ENCODE data around the gene HNRNPA3.
"Not testable (repeated sequence)": the region's sequence is repeated elsewhere in the genome, so short reads cannot be mapped to it uniquely, and the experiment has no call there.

HNRNPA3 gene

DNA sequence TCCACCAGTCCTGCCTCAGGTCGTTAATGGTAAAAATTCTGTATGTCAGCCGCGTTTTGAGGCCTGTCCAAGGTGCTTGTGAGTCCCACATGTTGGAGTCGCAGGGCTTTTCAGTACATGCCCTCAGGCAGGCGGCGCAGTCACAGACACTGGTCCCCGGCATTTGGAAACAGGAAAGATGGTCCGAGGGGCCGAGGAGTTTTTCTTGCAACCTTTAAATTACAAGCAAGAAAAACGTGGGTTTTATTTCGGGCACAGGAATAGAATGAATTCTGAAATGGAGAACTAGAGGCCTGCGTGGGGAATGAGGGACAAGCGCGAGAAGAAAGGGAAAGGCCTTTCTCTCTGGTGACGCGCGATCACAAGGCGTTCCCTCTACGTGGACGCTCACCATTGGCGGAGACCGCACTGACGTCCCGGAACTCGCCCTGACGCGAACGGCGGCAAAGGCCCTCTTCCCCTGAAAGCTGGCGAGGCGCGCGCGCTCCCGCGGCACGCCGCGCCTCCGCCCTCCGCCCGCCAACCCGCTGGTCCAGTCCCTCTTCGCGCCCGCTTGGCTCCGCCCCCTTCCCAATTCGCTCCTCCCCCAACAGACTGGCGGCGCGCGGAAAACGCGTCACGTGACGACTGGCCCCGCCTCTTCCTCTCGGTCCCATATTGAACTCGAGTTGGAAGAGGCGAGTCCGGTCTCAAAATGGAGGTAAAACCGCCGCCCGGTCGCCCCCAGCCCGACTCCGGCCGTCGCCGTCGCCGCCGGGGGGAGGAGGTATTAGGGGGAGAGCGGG is at the start of gene HNRNPA3:
TSS of gene HNRNPA3 (plus strand) at position 689 of the 785 bp plus-strand sequence. CDS start at position 695, 6 bp downstream.
- peak; percentile 100 for DNase-seq

DNA sequence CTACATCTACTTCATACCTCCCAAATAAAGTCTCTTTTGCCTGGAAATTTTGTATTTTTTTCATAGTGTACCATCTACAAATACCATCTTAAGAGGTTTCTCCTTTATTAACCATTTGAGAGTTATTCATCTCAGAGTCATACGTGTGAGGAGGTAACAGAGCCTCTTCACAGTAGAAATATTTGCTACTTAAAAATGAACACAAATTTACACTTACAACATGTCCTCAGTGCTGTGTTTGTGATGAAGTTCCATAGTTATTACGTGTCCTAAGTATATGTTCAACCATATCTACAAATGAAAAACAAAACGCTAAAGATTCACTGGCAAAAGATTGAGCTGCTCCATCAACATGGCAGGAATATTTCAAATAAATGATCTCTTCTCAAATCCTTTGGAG is 48.5 kb upstream of the HNRNPA3 start:
- no peak for DNase-seq

DNA sequence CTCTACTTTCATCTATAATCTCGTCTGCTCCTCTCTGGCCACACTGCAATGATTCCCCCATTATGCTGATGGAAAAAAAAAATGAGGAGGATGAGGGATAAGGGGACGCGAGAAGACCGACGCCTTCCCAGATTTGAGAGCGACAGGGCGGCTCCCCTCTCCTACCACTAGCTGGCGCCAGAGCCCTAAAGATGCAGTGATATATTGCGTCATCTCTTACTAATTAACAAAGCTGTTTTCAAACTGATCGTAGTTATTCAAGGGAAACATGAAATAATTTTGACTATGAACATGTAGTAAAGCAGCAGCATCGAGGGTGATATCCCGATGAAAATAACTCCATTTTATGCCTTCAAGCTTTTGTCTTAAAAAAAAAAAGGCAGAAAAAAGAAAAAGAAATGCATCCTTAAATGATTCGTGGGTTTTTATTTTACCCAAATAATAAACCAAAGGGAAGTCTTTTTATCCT is 48.0 kb upstream of the HNRNPA3 start:
- peak; percentile 80 for DNase-seq

DNA sequence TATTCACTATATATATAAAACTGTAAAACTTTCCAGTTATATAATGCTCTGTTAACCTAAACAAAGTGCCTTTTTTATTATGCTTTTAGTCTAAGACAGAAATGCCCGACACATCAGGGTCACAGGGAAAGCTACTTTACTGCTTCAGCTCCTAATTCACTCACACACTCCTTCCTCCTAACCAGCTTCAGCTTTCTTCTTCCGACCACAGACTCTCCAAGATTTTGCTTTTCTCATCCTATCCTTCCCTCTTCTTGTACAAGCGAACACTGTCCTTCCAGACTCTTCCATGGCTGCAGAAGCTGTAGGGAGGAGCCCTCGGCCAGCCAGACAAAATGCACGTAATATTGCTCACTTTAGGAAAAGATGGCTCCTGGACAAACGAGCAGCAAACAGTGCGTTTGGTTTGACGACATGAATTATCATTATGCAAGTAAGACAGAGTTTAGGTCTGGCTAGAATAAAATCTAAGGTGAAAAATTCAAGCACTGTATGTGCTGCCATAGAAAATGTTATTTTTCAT is 47.5 kb upstream of the HNRNPA3 start:
- DNase-seq: no peak

DNA sequence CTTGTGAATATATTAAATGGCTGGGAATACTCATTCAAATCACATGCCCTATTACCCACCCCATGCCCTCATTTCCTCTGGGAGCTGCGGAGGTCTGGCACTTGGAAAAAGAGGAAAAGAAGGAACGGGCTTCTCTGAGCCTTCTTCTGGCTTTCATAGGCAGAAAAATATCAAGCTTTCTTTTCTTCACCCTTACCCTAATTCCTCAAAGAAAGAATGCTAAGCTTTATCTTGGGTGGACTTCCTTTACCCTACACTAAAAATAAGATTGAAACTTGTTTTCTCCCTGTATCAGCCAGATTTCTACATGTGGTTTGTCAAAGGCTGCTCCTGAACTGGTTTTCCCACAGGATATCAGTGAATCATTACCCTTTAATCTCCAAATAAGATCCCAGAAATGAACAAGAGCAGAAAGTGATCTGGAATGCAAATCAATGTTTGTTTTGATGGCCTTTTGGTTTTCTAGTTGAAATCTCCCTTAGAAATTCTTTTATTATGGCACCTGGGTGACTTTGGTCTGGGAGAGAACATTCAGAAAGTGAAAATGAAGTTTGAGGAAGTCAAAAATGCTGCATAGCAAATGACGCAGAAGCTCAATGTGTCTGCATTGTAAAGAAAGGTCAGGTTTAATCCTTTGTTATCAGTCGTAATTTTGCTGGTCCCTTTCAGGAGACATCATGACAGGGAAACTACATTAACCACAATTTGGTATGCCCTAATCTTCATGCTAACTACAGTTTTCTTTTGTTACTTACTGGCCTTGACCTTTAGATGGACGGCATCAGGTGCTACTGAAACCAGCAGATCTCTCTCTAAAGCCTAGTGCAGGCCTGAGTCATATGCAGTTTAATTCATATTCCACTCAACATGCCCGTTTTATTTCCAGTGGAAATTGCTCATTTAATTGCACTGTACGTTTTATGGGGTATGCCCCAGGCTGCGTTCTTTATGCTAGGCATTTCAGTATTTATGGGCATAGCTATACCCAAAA is 46.6 kb upstream of the HNRNPA3 start:
- DNase-seq: peak; percentile 24

DNA sequence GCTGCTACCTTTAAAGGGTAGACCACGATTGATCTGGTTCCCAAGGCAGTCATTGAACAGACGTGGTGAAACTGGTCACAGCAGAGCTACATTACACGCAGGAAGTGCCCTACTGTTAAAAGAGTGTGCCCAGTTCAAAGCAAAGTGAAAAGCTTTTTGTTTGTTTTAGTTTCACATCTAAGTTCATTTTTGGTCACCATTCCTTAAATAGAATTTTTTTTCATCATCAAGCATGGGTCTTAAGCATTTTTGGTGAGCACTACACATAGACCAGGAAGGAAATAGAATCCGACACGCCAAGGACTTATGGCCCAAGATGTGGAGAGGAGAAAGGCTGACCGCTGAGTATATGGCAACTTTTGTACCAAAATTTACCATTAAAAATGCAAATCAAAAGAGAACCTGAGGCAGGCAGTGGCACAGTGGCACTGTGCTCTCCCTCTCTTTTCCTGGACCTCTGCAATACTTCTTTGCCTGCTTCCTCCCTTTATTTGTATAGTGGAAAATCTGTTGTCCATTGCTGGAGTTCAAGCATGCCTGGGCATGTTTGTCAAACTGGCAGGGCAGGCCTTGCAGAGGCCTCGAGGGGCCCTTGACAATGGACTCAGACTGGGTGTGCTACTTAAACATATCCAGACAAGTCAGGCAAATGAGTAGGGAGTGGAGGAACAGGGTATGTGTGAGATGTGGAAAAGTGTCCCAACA is 42.6 kb upstream of the HNRNPA3 start:
- no peak for DNase-seq

DNA sequence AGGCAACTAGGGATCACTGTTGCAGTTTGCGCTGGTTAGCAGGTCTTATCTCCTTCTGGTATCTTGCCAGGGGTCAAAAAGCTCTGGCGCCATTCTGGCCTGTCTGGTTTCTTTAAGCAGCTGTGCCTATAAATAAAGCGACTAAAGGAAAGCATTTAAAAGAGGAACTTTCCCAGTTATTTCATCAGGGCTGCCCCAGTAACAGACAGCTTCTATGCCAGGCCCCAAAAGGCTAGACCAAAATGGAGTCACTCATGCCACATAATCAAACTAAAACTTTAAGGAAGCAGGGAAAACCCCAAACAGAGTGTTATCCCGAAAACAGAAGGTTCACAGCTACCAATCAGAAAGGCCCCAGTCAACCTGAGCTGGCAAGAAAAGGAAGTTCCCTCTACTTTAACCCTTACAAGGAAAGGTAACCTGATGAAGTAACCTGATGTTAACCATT is 41.2 kb upstream of the HNRNPA3 start:
- no peak for DNase-seq

DNA sequence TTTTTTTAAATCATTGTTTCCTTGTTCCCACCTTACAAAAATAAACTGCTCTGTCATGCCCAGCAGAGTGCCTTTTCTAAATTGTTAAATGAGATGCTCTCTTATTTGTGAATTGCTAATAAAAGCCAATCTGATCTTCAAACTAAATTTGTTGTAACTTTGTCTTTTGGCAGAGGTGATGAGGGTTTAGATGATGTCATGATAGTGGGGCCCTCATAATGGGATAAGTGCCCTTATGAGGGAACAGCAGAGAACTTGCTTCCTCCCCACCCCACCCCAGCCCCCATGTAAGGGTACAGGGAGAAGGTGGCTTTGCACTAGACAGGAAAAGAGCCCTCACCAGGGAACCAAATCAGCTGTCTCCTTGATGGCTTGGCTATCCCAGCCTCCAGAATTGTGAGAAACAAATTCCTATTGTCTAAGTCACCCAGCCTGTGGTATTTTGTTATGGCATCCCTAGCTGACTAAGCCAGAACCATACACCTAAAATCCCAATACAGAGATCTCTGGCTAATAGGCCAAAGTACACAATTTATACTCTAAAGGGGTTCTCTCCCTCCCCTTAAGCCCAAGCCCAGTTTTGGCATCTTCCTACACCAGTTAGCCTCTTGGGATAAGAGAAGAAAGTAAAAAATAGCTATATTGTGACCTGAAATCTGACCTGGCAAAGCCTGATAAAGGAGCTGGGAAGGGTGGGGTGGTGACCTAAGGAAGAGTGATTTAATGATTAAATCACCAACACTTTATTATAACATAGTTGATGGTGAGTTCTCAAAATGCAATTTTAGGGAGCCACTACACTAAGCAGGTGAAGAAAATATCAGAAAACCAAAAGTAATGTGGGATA is 40.3 kb upstream of the HNRNPA3 start:
- DNase-seq: no peak

DNA sequence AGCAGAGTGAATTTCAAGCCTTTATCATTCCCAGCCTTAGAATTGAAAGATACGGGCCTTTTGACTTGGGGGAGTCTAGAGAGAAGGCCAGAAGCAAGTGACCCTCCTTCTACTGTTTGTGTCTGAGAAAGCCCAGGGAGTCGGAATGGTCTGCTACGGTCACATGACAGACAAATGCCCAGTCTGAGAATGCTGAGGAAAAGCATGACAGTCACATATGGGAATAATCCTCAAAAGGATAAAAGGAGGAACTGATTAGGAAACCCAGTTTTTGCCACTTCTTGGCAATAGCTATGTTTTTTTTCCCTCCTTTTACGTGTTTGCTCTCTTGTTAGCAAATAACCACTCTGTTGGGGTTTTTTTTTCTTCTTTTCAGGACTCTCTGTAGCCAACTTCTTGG is 38.1 kb upstream of the HNRNPA3 start:
- DNase-seq: no peak

DNA sequence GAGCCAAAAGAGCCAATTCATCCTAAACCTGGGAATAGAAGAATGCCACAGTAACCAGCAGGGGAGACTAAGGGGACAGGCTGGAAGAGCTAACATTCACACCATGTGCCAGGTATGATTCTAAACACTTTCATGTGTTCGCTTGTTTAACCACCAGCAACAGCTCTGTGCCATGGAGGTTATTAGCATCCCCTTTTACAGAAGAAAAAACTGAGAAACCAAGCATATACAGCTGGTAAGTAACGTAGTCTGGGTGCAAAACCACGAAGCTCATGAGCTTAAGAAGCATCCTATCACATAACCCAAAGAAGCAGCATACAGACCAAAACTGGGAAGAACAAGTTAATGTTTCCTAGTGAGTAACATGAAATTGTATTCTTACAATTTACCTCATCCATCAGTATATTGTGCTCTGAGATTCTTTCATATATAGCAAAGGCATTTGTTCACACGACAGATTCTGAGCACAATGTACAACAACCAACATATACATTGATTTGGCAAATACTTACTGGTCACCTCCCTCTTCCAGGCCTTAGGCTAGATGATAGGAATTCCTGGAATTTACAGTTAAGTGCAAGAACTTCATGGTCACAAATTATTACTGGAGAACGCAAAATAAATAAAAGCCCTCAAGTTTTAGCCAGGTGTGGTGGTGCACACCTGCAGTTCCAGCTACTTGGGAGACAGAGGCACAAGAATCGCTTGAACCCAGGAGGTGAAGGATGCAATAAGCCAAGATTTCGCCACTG is 36.5 kb upstream of the HNRNPA3 start:
- no peak for DNase-seq

DNA sequence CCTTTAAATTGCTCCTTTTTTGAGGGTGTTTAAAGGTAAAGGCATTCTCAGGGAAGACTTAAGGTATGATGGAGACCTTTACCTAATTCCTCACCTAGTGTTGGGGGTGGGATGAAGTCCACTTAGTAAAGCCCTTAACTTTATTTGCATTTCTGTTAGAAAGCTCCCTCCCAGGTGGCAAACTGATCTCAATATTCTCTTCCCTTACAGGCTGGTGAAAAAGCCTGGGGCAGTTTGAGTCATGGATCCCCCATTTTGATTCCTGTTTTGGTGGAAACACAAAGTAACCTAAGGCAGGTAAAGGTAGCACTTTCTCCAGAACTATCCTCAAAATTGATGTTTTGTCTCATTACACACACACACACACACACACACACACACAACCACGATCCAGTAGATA is 33.8 kb upstream of the HNRNPA3 start:
- DNase-seq: no peak

DNA sequence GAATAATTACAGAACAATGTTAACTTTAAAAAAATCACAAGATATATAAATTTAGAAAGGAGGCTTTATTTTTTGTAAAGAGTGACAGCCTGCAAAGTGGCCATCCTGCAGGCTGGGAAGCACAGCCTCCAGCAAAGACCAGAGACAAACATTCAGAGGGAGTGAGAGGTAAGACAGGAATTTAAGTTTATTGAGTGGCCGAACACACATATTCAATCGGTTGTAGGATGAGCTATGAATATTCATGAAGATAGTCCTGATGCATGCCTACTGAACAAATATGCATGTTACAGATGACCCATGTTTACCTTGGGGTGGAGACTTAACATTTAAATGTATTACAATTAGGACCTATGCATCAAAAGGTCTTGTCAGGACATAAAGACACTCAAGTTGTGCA is 33.4 kb upstream of the HNRNPA3 start:
- no peak for DNase-seq

DNA sequence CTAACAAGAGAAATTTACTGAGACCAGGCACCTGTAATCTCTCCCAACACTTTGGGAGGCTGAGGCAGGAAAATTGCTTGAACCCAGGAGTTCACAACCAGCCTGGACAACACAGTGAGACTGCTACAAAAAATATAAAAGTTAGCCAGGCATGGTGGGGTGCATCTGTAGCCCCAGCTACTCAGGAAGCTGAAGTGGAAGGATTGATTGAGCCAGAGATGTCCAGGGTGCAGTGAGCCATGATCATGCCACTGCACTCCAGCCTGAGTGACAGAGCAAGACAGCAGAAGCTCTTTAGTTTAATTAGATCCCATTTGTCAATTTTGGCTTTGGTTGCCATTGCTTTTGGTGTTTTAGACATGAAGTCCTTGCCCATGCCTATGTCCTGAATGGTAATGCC is 32.9 kb upstream of the HNRNPA3 start:
- not testable (repeated sequence) for DNase-seq

DNA sequence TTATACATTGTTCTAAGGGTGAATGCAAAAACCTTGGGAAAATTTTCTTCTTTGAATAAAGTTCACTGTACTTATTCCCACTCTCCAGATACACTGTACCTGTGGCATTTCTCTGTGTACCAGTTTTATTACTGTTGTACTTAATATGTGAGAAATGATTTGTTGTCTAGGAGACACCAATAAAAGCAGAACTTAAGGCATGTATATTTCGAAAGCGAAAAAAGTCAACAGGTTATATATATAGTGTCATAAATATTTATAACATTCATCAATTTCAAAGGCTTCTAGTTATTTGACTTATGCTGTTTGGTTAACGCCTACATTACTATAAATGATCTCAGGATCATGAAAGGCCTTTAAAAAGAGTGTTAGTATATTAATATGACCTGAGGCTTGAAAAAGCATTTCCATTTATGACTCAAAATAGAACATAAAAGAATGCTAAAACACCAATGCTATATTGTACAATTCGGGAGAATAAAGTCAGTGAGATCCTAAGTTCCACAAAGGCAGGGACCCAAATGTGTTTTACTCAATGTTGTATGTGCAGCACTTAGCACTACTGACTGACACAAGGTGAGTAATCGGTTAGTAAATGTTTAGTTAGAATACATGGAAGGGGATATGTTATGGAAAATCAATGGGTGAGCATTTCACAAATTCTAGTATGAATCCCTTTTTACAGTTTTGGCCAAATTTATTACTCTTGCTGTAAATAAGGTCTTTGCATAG is 32.2 kb upstream of the HNRNPA3 start:
- no peak for DNase-seq

DNA sequence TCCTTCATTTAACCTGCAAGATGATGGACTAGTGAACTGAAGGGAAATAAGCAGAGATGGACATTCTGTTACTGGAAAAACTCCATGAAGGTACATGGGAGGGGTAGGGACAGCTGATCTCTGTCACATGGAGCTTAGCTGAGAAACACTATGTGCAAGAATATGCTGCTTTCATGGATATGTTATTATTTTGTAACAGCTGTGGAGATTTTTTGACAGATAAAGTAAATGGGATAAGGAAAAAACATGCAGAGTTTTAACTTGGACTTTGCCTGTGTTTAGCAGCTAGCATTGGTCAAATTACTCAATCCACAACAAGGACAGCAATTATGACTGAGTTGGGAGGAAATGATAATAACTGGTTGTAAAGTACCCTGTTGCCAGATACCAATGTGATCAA is 28.7 kb upstream of the HNRNPA3 start:
- no peak for DNase-seq

DNA sequence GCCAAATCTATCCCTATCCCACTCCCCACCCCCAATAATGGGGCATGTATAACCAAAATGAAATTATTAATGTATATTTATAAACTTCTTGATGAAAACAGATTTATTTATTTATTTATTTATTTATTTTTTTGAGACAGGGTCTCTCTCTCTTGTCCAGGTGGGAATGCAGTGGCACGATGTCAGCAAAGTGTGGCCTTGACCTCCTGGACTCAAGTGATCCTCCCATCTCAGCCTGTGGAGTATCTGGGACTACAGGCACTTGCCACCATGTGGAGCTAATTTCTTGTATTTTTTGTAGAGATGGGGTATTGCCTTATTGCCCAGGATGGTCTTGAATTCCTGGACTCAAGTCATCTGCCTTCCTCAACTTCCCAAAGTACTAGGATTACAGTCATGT is 28.0 kb upstream of the HNRNPA3 start:
- no peak for DNase-seq

DNA sequence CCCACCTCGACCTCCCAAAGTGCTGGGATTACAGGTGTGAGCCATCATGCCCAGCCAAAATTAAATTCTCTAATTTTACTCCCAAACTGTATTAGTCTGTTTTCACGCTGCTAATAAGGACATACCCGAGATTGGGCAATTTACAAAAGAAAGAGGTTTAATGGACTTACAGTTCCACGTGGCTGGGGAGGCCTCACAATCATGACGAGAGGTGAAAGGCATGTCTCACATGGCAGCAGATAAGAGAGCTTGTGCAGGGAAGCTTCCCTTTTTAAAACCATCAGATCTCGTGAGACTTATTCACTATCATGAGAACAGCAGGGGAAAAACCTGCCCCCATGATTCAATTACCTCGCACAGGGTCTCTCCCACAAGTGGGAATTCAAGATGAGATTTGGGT is 26.6 kb upstream of the HNRNPA3 start:
- DNase-seq: not testable (repeated sequence)

DNA sequence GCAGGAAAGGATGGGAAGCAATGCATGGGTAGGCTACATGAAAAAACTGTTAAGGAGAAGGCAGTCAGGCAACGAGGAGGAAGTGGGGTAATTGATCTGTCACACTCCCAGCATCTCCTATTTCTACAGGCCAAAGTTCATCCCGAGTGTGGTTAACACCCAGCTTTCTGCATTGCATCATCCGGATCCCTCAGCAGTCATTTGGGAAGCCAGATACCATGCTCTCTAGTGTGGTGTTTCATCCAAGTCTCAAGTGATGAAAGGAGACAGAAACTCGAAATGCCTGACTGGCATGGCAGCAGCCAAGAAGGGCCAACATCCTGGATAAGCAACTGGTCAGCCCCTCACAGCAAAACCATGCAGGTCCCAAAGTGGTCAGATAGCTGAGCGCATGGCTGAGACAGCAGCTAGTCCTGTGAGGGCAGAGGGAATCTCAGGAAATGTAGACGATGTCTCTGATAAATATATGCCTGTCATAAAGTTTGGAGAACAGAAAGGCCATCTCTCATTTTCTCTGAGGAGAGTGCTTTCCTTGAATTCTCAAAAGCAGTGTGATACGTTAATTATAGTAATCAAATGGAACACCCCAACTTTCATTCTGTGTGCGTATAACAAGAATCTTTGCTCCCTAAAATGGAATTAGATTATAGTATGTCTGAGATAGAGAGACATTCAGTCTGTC is 24.8 kb upstream of the HNRNPA3 start:
- no peak for DNase-seq
